ENCODE measurements around the gene OSBPL6.
A peak's percentile ranks its signal among the peaks of the same experiment; 100 is the strongest.
"Not testable (repeated sequence)": the region's sequence is repeated elsewhere in the genome, so short reads cannot be mapped to it uniquely, and the experiment has no call there.

The OSBPL6 gene

DNA sequence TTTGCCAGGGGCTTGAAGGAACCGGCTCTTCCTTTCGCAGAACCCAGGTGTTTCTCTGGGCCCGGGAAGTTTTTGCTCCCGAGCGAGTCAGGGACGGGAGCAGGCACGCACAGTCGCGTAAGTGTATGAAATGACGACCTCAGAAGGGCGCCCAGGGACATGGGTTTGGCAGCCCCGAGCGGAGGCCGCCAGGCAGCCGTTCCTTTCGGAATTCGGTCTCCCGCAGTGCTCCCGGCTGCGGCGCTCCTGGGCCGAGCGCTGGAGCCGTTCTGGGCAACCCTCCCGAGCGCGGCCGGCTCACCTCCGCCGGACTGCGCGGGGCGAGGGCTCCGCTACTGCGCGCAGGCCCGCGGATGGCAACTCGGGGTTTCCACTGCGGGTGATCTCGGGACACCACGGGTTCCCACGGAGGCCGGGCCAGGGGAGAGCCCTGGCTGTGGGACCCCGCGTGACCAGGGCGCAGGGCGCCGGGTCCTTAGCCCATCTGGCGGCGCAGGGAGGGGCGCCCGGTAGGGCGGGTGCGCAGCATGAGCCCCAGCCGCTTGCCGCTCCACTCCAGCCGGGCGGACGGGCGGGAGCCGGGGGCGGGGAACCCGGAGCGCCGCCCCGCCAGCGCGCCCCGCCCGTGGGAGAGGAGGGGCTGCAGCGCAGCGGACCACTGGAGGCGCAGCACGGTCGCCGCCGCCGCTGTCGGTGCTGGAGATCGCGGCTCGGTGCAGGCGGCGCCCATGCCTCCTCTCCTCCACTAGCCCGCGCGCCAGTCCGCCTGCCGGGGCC, at the start of gene OSBPL6:
TSS of gene OSBPL6 (plus strand) at position 690 of the 777 bp plus-strand sequence. CDS start 111,673 bp downstream, outside the sequence.
- peak; percentile 63 for DNase-seq

DNA sequence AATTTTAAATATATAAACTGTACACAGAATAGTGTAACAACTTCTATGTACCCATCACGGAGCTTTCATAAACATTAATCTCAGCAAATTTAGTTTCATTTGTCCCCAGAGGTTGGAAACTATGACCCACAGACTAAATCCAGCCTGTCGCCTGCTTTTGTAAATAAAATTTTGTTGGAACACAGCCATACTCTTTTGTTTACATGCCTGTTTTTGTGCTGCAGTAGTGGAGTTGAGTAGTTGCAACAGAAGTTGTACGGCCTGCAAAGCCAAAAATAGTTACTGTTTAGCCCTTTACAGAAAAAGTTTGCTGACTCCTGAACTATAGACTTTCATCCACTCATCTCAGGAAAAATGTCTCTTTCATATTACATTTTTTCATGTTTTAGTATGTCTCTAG, 42.3 kb upstream of the OSBPL6 start:
- DNase-seq: no peak

DNA sequence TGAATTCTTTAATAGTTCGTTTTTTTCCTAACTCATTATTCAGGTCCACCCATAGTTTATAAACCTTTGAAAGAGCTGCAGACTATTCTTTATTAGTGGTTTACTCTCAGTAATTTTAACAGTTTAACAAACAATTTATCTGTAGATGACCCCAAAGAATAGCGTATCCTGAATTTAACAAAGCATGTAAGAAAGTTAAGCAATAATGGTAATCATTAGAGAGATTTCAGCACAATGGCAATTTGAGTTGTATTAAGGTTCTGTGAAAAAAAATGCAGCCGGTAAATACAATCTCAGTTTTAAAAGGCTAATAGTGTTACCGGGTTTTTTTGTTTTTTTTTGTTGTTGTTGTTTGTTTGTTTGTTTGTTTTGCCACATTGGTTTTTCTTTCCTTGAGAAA, 41.8 kb upstream of the OSBPL6 start:
- no peak for DNase-seq

DNA sequence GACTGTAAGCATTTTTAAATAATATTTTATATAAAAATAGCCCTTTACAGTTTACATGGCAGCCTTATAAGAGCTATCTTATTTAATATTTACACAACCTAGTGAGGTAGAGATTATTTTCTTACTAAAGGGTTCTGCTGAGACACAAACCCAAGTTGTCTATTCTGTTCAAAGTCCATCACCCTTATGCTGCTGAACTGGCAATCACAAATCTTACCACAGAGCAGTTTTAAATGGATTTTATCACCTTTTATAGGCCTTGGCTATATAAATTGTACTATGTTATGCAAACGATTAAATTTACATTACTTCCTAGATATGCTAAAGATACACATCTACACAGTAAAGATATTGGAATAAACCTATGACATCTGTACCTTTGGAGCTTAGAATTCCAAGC, 41.3 kb upstream of the OSBPL6 start:
- no peak for DNase-seq

- DNase-seq: not testable (repeated sequence)
Measured at GRCh38 chr2:178153878-178154277, 40.4 kb upstream of the OSBPL6 start.

DNA sequence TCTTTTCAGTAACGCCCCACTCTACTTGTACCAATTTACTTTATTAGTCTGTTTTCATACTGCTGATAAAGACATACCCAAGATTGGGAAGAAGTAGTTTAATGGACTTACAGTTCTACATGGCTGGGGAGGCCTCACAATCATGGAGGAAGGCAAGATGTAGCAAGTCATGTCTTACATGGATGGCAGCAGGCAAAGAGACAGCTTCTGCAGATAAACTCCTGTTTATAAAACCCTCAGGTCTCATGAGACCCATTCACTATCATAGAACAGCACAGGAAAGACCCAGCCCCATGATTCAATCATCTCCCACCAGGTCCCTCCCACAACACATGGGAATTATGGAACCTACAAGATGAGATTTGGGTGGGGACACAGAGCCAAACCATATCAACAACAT, 38.8 kb upstream of the OSBPL6 start:
- DNase-seq: no peak

DNA sequence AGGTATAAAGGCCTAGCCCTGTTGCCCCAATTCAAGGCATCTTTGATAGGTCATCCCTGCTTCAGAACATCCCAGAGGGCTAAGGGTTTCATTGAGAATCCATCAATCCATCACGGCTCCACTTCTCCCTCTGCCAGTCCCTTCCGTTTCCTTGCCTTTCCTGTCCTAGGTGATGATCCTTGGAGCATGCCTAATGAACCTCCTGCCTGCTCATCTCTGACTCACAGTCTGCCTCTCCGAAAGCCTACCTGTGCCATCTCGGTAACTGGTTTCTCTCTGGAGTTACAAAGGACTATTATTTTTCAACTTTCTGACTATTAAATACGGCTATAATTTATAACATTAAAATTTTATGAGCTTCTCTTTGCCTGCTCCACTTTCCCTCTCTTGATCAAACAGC, 36.7 kb upstream of the OSBPL6 start:
- no peak for DNase-seq

DNA sequence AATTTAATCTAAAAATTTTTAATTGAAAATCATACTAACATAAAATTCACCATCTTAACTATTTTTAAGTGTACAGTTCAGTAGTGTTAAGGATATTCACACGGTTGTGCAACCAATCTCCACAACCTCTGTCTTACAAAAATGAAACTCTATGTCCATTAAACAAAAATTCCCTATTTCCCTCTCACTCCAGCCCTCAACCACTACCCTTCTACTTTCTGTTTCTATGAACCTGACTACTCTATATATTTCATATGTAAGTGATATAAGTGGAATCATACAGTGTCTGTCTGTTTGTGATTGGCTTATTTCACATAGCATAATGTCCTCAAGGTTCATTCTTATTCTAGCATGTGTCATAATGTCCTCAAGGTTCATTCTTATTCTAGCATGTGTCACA, 34.3 kb upstream of the OSBPL6 start:
- DNase-seq: no peak

DNA sequence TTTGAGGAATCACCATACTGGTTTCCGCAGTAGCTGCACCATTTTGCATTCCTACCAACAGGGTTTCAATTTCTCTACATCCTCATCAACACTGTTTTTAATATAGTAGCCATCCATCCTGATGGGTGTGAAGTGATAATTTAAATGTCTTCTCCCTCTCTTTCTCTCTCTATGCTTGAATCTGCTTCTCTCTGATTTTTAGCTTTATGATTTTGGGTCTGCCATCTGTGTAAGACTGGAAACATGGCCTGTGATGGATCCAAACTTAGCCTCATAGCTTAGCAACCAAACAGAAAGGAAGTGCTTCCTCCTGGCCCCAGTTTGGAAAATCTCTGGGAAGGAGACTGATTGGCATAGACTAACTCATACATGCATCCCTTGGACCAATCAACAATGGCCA, 33.7 kb upstream of the OSBPL6 start:
- DNase-seq: no peak

GRCh38 chr2:178163395-178163794, 30.9 kb upstream of the OSBPL6 start:
- no peak for DNase-seq

DNA sequence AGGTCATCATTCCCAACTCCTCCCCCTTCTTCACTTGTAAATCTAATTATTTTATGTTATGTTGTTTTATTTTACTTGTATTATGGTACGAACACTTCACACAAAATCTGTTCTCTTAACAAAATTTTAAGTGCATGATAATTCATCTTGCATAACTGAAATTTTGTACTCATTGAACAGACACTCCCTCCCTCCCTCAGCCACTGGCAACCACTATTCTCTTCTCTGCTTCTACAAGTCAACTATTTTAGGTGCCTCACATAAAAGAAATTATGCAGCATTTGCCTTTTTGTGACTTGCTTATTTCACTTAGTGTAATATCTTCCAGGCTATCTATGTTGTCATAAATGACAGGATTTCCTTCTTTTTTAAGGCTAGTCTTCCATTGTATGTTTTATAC, 30.4 kb upstream of the OSBPL6 start:
- DNase-seq: no peak

- DNase-seq: no peak
Measured at GRCh38 chr2:178173657-178174056, 20.7 kb upstream of the OSBPL6 start.

GRCh38 chr2:178177066-178177679, 17.1 kb upstream of the OSBPL6 start:
- no peak for DNase-seq

DNA sequence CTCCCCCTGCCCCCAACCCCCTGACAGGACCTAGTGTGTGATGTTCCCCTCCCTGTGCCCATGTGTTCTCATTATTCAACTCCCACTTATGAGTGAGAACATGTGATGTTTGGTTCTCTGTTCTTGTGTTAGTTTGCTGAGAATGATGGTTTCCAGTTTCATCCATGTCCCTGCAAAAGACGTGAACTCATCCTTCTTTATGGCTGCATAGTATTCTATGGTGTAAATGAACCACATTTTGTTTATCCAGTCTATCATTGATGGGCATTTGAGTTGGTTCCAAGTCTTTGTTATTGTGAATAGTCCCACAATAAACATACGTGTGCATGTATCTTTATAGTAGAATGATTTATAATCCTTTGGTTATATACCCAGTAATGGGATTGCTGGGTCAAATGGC, 13.7 kb upstream of the OSBPL6 start:
- not testable (repeated sequence) for DNase-seq

DNA sequence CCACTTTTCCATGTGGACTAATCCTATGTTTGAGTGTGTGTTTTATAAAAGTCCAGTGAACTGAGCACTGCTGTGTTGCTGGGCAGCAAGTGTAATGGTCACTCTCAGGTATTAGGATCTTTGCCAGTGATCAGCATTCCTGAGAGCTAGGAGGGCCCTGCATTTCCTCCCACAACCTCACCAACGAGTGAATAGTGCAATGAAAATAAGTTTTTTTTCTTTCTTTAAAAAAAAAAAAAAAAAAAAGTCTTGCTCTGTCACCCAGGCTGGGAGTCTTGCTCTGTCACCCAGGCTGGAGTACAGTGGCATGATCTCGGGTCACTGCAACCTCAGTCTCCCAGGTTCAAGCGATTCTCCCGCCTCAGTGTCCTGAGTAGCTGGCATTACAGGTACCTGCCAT, 6.5 kb upstream of the OSBPL6 start:
- no peak for DNase-seq

- no peak for DNase-seq
Measured at GRCh38 chr2:178188466-178188865, 5.8 kb upstream of the OSBPL6 start.

DNA sequence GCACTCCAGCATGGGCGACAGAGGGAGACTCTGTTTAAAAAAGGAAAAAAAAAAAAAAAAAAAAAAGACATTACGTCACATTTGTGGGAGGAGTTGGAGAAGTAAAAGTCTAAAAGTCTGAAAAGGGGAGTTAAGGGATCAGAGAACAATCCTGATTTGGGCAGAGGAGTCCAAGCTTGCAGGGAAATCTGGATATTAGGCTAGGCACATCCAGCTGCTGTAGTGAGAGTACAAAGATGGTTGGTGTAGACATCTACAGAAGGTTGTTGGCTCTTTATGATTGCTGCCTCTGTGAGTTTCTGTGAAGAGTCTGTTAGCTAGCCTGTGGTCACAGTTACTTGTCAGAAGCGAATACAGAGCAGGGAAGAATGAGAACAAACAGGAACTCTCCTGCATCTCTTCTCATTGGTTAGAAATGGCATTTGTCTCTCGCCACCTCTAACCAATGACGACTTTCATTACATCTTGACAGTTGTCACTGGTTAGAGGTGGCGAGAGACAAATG, 3.3 kb upstream of the OSBPL6 start:
- DNase-seq: peak; percentile 7

- DNase-seq: no peak
Measured at GRCh38 chr2:178191511-178191910, 2.8 kb upstream of the OSBPL6 start.

GRCh38 chr2:178193496-178193822, 853 bp upstream of the OSBPL6 start:
- DNase-seq: no peak

DNA sequence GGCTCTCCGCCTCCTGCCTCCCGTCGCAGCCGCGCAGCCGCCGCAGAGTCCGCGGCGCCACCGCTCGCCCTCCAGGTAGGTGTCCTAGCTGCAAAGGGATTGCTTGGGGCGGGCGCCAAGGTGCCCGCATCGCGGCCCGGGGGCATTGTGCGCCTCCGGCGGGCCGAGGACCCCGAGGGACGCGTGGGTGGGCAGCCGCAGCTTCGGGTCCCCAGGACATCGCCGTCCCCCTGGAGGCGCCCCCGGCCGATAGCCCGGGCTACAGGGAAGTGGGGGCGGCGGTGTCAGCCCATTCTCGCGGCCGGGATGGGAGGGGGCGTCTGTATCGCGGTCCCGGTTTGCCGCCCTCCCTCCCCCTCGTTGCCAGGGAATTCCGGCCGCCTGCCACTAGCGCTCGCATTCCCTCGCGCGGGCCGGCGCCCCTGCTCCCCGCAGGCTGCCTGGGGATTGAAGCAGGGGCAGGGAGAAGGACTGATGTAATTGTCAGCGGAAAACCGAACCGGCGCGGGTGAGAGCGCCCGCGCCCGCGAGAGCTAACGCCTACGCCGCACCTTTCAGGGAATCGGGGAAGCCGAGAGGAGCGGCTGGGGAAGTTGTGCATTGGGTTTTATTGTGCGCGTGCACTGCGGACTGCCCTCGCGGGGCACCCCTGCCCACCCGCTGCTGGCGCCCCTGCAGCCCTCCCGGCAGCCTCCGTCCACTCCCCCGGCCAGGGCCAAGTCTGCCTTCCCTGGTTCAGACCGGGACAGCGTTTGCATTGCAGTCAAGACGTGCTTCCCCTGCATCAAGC, 483 bp downstream of the OSBPL6 start:
- peak; percentile 8 for DNase-seq

- no peak for DNase-seq
Measured at GRCh38 chr2:178195390-178196166, 1.3 kb downstream of the OSBPL6 start.

DNA sequence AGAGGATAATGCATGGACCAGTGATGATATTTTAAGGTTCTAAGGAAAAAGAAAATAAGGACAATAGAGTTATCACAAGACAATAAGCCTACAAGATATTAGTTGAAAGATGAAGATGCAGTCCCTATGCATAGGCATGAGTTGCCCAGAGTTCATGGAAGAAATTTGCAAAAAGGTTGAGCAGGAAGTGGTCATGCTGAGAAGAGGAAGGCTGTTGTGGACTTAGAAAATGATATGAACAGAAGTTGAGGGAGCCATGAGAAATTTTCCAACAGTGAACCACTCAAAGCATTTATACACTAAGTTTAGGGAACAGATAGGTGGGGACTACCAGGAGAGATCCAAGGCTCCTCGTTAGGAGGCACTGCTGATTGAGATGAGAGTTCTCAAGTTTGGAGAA, 3.5 kb downstream of the OSBPL6 start:
- DNase-seq: no peak

- not testable (repeated sequence) for DNase-seq
Measured at GRCh38 chr2:178198441-178198840, 4.1 kb downstream of the OSBPL6 start.
